ENCODE data around the gene LYPD3.

Gene LYPD3

DNA sequence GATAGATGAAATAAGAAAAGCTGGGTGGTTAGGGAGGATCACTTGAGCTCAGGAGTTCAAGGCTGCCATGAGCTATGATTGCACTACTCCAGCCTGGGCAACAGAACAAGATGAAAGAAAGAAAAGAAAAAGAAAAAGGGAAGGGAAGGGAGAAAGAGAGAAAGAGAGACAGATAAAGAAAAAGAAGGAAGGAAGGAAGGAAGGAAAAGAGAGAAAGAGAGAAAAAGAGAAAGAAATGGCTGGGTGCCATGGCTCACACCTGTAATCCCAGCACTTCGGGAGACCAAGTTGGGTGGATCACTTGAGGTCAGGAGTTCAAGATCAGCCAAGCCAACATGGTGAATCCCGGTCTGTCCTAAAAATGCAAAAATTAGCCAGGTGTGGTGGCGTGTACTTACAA is 29.6 kb downstream of the LYPD3 start:
- no peak for DNase-seq

DNA sequence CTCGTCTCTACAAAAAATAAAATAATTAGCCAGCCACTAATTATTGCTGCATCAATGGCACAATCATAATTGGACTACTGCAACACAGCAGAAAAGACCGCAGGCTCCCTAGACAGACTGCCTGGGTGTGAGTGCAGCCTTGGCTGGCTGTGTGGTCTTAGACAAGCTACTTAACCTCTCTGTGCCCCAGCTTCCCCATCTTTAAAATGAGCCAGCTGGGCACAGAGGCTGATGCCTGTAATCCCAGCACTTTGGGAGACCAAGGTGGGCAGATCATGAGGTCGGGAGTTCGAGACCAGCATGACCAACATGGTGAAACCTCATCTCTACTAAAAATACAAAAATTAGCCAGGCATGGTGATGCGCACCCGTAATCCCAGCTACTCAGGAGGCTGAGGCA is 31.7 kb downstream of the LYPD3 start:
- DNase-seq = no peak

DNA sequence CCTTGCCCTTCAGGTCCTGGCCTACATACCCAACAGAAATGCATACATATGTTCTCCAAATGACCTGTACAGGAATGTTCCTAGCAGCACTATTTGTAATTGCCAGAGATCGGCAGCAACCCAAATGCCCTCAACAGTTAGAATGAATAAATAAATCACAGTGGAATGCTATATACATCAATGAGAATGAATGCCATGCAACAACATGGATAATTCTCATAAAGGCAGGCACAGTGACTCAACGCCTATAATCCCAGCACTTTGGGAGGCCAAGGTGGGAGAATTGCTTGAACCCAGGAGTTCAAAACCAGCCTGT is 32.1 kb downstream of the LYPD3 start:
- no peak for DNase-seq

DNA sequence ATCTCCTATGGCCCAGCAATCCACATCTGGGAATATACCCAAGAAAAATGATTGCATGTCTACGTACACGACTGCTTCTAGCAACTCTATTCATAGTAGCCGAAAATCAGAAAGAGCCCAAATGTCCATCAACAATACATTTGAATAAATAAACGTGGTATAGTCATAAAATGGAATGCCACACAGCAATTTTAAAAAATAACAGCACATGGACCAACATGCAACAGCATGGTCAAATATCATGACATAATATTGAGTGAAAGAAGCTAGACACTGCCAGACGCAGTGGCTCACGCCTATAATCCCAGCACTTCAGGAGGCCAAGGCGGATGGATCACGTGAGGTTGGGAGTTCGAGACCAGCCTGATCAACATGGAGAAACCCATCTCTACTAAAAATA is 34.4 kb downstream of the LYPD3 start:
- no peak for DNase-seq

DNA sequence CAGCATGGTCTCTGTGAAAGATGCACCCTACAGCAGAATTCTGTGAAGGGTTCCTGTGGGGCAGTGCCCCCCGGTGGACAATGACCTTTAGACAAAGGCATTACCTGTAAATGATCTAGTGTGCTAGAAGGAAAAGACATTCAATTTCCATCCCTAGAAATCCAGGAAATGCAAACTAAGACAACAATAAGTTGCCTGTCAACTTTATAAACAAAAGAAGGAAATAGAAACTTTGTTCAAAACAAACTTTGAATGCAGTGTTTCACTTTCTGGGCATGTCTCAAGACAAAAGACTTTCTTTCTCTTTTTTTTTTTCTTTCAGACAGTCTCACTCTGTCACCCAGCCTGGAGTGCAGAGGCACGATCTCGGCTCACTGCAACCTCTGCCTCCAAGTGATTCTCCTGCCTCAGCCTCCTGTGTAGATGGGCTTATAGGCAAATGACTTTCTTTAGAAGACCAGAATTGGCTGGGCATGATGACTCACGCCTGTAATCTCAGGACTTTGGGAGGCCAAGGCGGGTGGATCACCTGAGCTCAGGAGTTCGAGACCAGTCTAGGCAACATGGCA is 35.2 kb downstream of the LYPD3 start:
- no peak for DNase-seq

DNA sequence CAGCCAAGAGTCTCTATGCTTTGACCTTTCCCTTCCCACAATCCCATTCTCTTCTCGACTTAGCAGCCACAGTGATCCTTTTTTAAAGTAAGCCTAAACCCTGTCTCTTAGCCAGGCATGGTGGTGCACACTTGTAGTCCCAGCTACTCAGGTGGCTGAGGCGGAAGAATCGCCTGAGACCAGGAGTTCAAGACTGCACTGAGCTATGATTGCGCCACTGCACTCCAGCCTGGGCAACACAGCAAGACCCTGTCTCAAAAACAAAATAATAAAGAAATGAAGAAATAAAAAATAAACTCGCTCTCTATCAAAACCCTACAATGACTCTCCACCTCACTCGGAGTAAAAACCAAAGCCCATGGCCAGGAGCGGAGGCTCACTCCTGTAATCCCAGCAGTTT is 36.0 kb downstream of the LYPD3 start:
- DNase-seq = no peak

DNA sequence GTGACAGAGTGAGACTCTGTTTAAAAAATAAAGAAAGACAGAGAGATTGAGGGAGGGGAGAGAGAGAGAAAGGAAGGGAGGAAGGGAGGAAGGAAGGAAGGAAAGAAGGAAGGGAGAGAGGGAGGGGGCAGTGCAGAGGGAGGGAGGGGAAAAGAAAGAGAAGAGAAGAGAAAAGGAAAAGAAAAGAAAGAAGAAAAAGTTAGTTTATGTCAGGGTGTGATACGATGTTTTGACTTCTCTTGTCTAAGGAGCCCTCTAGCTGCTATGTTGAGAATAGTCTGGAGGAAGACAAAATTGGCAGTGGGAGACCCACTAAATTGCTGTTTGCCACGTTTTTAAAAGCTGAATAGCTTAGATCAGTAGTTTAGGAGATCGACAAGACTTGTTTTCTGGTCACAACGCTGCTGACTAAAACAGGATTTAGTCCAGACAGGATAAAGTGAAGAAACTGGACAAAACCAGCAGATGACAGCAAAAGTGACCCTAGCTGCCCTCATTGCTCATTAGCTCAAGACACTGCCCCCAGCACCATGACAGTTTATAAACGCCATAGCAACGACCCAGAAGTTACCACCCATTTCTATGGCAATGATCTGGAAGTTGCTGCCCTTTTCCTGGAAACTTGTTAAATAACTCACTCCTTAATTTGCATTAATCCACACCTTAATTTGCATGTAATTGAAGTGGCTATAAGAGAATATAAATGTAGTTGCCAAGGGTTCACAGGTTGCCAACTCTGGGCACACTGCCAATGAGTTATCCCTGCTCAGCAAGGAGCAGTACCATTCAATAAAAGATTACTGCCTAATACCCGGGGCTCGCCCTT is 39.6 kb downstream of the LYPD3 start:
- peak in 11 of 58 donors; percentile 2 to 57 (median 16) for DNase-seq

DNA sequence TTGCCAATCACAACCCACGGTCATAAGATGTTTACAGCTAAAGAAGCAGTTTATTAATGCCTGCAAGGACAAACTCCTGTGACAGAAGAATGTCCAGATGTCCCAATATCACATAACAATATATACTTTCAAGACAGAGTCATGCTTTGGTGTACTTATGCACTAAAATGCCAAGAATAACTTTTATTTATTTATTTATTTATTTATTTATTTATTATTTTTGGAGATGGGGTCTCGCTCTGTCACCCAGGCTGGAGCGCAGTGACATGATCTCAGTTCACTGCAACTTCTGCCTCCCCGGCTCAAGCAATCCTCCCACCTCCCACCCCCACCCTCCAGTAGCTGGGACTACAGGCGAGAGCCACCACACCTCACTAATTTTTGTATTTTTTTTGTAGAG is 41.6 kb downstream of the LYPD3 start:
- no peak for DNase-seq

DNA sequence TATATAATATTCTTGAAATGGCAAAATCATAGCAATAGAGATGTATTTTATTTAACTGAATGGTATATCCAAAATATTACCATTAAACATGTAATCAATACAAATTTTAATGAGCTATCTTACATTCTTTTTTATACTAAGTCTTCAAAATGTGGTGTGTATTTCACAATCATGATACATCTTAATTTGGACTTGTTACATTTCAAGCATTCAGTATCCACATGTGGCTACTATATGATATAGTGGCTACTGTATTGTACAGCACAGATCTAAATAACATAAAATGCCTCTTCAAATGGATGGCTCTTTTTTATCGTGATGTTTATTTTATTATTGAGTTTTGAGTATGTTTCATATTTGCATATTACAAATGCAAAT is 42.7 kb downstream of the LYPD3 start:
- DNase-seq = no peak

DNA sequence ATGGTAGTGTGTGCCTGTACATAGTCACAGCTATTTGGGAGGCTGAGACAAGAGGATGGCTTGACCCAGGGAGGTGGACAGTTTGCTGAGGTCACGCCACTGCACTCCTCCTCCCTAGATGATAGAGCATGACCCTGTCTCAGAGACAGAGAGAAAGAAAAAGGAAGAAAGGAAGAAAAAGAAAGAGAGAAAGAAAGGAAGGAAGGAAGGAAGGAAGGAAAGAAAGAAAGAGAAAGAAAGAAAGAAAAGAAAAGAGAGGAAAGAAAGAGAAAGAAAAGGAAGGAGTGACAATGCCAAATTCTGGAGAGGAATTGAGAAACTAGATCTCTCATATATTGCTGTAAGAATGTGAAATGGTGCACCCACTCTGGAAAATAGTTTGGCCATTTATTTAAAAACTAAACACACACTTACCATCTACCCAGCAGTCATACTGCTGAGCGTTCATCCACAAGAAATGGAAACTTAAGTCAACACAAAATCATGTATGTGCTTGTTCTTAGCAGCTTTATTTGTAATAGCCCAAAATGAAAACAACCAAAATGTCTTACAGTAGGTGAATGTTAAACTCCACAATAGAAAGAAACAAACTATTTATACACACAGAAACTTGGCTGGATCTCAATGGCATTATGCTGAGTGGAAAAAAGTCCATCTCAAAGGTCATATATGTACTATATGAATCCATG is 43.3 kb downstream of the LYPD3 start:
- no peak for DNase-seq

DNA sequence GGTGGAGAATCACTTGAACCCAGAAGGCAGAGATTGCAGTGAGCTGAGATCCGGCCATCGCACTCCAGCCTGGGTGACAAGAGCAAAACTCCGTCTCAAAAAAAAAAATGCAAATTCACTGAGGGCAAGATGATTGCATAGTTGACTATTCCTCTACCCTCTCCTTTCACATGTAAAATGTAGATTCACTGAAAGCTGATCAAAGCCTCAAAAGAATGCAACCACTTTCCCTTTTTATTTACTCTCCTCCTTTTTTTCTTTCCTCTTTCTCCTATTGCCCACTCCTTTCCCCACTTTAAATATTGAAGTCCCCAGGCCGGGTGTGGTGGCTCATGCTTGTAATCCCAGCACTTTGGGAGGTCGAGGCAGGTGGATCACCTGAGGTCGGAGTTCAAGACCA is 44.5 kb downstream of the LYPD3 start:
- DNase-seq = no peak

DNA sequence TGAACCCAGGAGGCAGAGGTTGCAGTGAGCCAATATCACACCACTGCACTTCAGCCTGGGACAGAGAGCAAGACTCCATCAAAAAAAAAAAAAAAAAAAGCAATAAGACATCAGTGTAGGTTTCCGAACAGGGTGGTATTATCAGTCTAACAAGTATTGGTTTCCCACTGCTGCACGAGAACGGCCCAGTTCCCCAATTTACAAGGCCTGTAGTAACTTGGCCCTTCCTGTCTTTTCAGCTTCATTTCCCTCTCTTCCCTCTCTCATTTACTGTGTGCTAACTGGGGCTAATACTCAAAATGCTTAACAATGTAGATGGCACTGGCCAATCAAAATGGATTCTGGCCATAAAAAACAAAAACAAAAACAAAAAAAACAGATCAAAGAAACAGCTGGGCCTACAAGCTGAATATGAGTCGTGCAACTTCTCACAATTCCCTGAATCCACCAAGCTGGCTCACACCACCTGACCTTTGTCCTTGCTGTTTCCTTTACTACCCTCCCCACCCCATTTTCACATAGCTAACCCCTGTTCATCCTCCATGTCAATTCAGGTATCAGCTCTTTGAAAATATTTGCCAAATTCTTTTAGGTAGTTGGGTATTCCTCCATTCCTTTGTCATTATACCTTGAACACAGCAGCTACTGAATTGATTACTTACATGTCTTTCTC is 48.3 kb downstream of the LYPD3 start:
- DNase-seq = no peak

DNA sequence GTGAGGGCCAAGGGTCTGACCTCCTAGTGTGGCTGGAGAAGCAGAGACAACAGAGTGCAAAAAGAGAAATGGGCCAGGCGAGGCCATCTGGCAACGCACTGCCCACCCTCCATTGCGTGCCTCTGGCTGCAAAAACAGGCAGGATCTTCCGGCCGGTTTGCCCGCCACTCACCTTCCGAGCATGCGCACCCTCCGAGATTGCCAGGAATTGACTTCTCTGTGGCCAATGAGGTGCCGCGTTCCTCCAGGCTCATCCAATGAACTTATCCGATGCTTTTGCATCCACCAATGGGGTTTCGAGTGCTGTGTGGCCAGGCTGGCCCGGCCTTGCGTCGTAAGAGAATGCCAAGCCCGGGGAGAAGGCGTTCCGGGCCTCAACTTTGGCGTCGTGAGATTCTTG is 50.9 kb downstream of the LYPD3 start, which contains the start of gene TEX101:
TEX101 (plus strand) TSS at position 337 of the 400 bp plus-strand sequence. CDS start 1,030 bp downstream, outside the sequence.
- DNase-seq = no peak

DNA sequence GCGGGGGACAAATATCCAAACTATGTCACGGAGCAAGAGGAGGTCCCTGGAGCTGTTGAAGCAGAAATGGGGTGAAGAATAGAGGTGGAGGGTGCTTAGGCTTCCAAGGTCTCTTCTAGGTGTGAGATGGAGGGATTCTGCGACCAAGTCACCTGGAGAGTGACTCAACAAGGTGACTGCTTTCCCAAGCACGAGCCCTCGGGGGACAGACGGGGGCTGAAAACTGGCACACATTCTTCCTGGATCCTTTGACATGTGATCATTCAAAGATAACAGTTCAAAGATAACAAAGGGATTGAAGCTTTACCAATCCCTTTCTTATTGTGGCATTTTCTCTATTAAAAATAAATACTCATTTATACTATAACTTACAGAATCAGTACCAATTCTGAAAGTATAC is 53.0 kb downstream of the LYPD3 start:
- no peak for DNase-seq
